Keratinocyte (primary cell): ENCODE data around the gene EML5. TPM values are rescaled to one million over a fixed set of nuclear protein-coding genes. Genes with fewer than 3 reads are reported as not detected.
A peak's percentile ranks its signal among the peaks of the same experiment; 100 is the strongest.

ENCODE experiments used
- DNase-seq: peaks from one replicate; pipeline ENCODE4 v3.0.0-alpha.2; 2011; ENCODE audit warnings: low read depth, missing footprints, low spot score
- FAIRE-seq: peaks from 2 replicates; lab custom pipeline; 2011; peaks lifted over from hg19 to GRCh38; lab: Jason Lieb, UNC
- H2AFZ ChIP-seq: 2 replicates; pipeline ENCODE4 v1.6.0; 2012; ENCODE audit warnings: low read length, control low read depth, inconsistent platforms; ENCODE audit not compliant: control insufficient read depth
- H3K27ac ChIP-seq: 2 replicates; pipeline ENCODE4 v1.5.1; 2011; ENCODE audit warnings: low read length; ENCODE audit not compliant: control insufficient read depth, insufficient read depth
- H3K27me3 ChIP-seq: 3 replicates; pipeline ENCODE4 v1.6.0; 2011; ENCODE audit warnings: low read length; ENCODE audit not compliant: control insufficient read depth, insufficient read depth; ENCODE audit errors: extremely low read depth
- H3K36me3 ChIP-seq, 2 experiments: 2 replicates in 1 of 2; 3 replicates in 1 of 2; pipeline ENCODE4 v1.5.1; 2011; ENCODE audit warnings: low read length in 2 of 2, mild to moderate bottlenecking in 1 of 2; ENCODE audit not compliant: control insufficient read depth in 2 of 2, insufficient read depth in 2 of 2; ENCODE audit errors: extremely low read depth in 1 of 2
- H3K4me1 ChIP-seq: 3 replicates; pipeline ENCODE4 v1.5.1; 2011; ENCODE audit warnings: low read length; ENCODE audit not compliant: control insufficient read depth, insufficient read depth; ENCODE audit errors: extremely low read depth
- H3K4me2 ChIP-seq: 3 replicates; pipeline ENCODE4 v1.6.0; 2011; ENCODE audit warnings: low read depth, low read length; ENCODE audit not compliant: control insufficient read depth, insufficient read depth; ENCODE audit errors: extremely low read depth
- H3K4me3 ChIP-seq, 3 experiments: fragments of 200-600 bp in 1 of 3; sonication (generic) in 1 of 3; 2 replicates in 2 of 3; 3 replicates in 1 of 3; pipeline ENCODE4 v1.5.1; 2011 to 2016; ENCODE audit warnings: low read length in 3 of 3, mild to moderate bottlenecking in 3 of 3, control low read depth in 2 of 3, inconsistent platforms in 1 of 3, low read depth in 1 of 3, mixed read lengths in 1 of 3, mixed run types in 1 of 3, moderate library complexity in 1 of 3; ENCODE audit not compliant: control insufficient read depth in 2 of 3, insufficient read depth in 2 of 3; ENCODE audit errors: extremely low read depth in 1 of 3
- H3K79me2 ChIP-seq: 2 replicates; pipeline ENCODE4 v1.6.0; 2012; ENCODE audit warnings: low read length; ENCODE audit not compliant: control insufficient read depth, insufficient read depth
- H3K9ac ChIP-seq: 3 replicates; pipeline ENCODE4 v1.6.0; 2011; ENCODE audit warnings: low read length; ENCODE audit not compliant: control insufficient read depth, insufficient read depth; ENCODE audit errors: extremely low read depth
- H3K9me1 ChIP-seq: 3 replicates; pipeline ENCODE4 v1.6.0; 2011; ENCODE audit warnings: low read length; ENCODE audit not compliant: control insufficient read depth, insufficient read depth; ENCODE audit errors: extremely low read depth
- H3K9me3 ChIP-seq: 2 replicates; pipeline ENCODE4 v1.5.1; 2012; ENCODE audit warnings: low read depth, low read length; ENCODE audit not compliant: control insufficient read depth
- H4K20me1 ChIP-seq: 3 replicates; pipeline ENCODE4 v1.6.0; 2011; ENCODE audit warnings: low read length; ENCODE audit not compliant: control insufficient read depth, insufficient read depth; ENCODE audit errors: extremely low read depth
- CTCF ChIP-seq, 3 experiments: IDR thresholded peaks in 1 of 3; conservative IDR thresholded peaks in 1 of 3; optimal IDR thresholded peaks in 1 of 3; 2 replicates in 2 of 3; 3 replicates in 1 of 3; pipeline versions ENCODE3 to v1.5.1; 2011; ENCODE audit warnings: low read length in 3 of 3, mild to moderate bottlenecking in 3 of 3, moderate library complexity in 2 of 3, control low read depth in 1 of 3, inconsistent platforms in 1 of 3; ENCODE audit not compliant: insufficient read depth in 2 of 3; ENCODE audit errors: extremely low read depth in 1 of 3
- EZH2 ChIP-seq: IDR thresholded peaks from one replicate; pipeline ENCODE4 v1.6.1; 2012; ENCODE audit warnings: inconsistent platforms, mild to moderate bottlenecking, low read length, moderate library complexity
- dilution Hi-C: fragments of 300-500 bp; cut with MboI; formaldehyde crosslinking; loops from one replicate; pipeline ENCODE4 v1.7.0; 2020; ENCODE audit warnings: low sequenced_read_pairs; ENCODE audit not compliant: extremely low pct_ligation_motif_present
- polyA plus RNA-seq, 5 experiments: library from polyadenylated mRNA; depleted of rRNA in 3 of 5; stranded (reverse) in 3 of 5; stranded (forward) in 1 of 5; unstranded in 1 of 5; fragments of >200 nt; gene quantifications; 1 replicate in 1 of 5; 2 replicates in 3 of 5; 3 replicates in 1 of 5; pipeline versions ENCODE4 v1.2.1 to v1.2.3, GENCODE V29; 2011 to 2012; ENCODE audit warnings: missing spikeins in 2 of 5, low read depth in 1 of 5, low replicate concordance in 1 of 5
- small RNA-seq, 3 experiments: library from RNA; depleted of rRNA; stranded (forward); fragments of <200 nt; gene quantifications; one replicate each; pipeline ENCODE3, GENCODE V24; 2012; ENCODE audit warnings: low read depth in 3 of 3, low replicate concordance in 1 of 3; ENCODE audit not compliant: insufficient read length in 3 of 3

Gene EML5
- polyA plus RNA-seq, 1 donor (not counting 4 experiments of a cell fraction or from before 2014, with no cell fraction given) = 1.4 TPM

GRCh38 chr14:88562831-88563686 lies 229.7 kb downstream of the EML5 start, which contains the start of gene ZC3H14:
Gene ZC3H14, plus strand, starts transcription at chr14:88563037. Its CDS starts 97 bp downstream, at chr14:88563134.
- TF ChIP-seq EZH2 (no peak), CTCF (optimal IDR thresholded peaks at IDR 0.05 in 1 of 3, IDR thresholded peaks at IDR 0.05 in 1 of 3, conservative IDR thresholded peaks at IDR 0.05 in 1 of 3; ENCODE audit: extremely low read depth in 1 of 3, insufficient read depth in 2 of 3, low read length in 3 of 3) (peak in 1 of 3 experiments; percentile 11)
- Histone ChIP-seq H3K27ac (peak within 1 kb of the TSS; percentile 64), H4K20me1 (no peaks in the 10 kb centered on the region), H3K79me2 (peaks cover 27% of the 10 kb centered on the region), H3K36me3 (peaks cover 3 to 8% of the 10 kb centered on the region in 2 experiments), H3K27me3 (no peaks in the 10 kb centered on the region), H3K9ac (peak within 1 kb of the TSS; percentile 87), H3K4me3 (peak within 1 kb of the TSS; percentile 68 to 94 (median 77)), H2AFZ (peak within 1 kb of the TSS; percentile 96), H3K9me3 (no peaks in the 10 kb centered on the region), H3K4me1 (peaks cover 18% of the 10 kb centered on the region), H3K4me2 (peak within 1 kb of the TSS; percentile 95), H3K9me1 (no peaks in the 10 kb centered on the region)
- FAIRE-seq (no peak), DNase-seq (no peak)
- dilution Hi-C loops = no loop called here

GRCh38 chr14:88562532-88562830 lies 230.3 kb downstream of the EML5 start:
- no peak for DNase-seq
- H3K9me1 ChIP-seq = no peaks in the 10 kb centered on the region
- peak overlapping the region; percentile 92 for H3K4me2 ChIP-seq
- peak overlapping the region; percentile 64 for H3K27ac ChIP-seq
- H4K20me1 ChIP-seq = no peaks in the 10 kb centered on the region
- peaks cover 18% of the 10 kb centered on the region for H3K4me1 ChIP-seq
- peak overlapping the region; percentile 80 for H2AFZ ChIP-seq
- H3K27me3 ChIP-seq = no peaks in the 10 kb centered on the region
- H3K4me3 ChIP-seq = peak overlapping the region; percentile 68 to 94 (median 77)
- FAIRE-seq = no peak
- no peaks in the 10 kb centered on the region for H3K9me3 ChIP-seq
- TF ChIP-seq CTCF (optimal IDR thresholded peaks at IDR 0.05 in 1 of 3, IDR thresholded peaks at IDR 0.05 in 1 of 3, conservative IDR thresholded peaks at IDR 0.05 in 1 of 3; ENCODE audit: extremely low read depth in 1 of 3, insufficient read depth in 2 of 3, low read length in 3 of 3) = no peak
- no peak for TF ChIP-seq EZH2
- dilution Hi-C loops = no loop called here
- H3K79me2 ChIP-seq = peaks cover 25% of the 10 kb centered on the region
- H3K9ac ChIP-seq = peak overlapping the region; percentile 87
- H3K36me3 ChIP-seq = peaks cover 0 to 6% of the 10 kb centered on the region in 2 experiments

Small RNAs within 50 kb of the gene (small RNA-seq; reads per million reads assigned to genes)
- 0 reads per million in 3 experiments for gene RF00019
- gene RNU4-92P = 0 reads per million in 3 experiments

Other genes starting within 250 kb of the EML5 start
- 5.5 to 7.5 TPM (median 7.4 TPM) in 3 replicates for gene PTPN21, start 237.9 kb downstream of the EML5 start, polyA plus RNA-seq
- 91.4 to 129 TPM (median 125 TPM) in 3 replicates for gene ZC3H14, start 229.9 kb downstream of the EML5 start, polyA plus RNA-seq
- 42.1 to 49.2 TPM (median 43.0 TPM) in 3 replicates for gene TTC8, start 31.7 kb upstream of the EML5 start, polyA plus RNA-seq